ENCODE results near the gene TFPI. TPM values are rescaled to one million over a fixed set of nuclear protein-coding genes. Genes with fewer than 3 reads are reported as not detected.

Gene TFPI
- total RNA-seq, 1 experiment from 2014 or later, result 29.1 TPM

DNA sequence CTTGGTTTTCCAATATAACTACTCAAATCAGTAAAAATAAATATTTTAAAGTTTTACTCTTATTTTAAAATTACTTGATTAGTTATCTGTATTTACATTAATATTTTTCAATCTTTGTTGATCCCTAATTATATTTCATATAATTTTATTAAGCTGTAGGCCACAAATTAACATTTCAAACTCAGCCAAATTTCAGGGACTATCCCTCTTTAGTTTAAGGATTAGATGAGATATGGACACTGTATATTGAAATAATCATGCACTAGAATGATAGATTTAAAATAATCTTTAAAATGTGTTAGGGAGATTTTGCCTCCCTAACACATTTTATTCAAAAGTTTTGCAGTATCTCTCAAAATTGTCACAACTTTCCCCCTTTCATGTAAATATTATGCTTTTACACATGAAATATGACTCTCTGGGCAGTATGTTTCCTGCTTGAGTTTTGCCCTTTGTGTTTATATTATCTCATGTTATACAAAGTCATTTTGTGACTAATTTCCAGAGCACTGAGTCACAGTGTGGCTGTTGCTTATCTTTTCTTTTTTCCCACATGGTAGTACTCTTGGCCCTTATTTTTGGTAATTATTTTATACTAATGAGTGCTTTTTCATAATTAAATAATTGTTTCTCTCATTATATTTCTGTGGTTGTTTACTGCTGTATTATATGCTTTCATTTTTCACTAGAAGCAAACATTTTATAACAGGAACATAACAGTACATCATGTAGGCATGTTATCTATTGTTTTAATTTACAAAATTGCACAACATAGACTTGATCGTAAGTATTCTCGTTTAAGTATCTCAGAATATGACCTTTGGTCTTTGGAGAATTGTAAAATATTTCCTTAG is 1.2 kb downstream of the TFPI start (continued):
- TF ChIP-seq CBX3 (IDR thresholded peaks at IDR 0.05; ENCODE audit: low read depth) (0 out of 2 replicates have a peak, but pooled peaks have one; percentile 27), POLR2A (IDR thresholded peaks at IDR 0.05; ENCODE audit: borderline replicate concordance, extremely low read depth, insufficient read depth, insufficient read length) (no peak), EGR1 (IDR thresholded peaks at IDR 0.05; ENCODE audit: low read depth) (no peak), TCF7L2 (IDR thresholded peaks at IDR 0.05; ENCODE audit: borderline replicate concordance, extremely low read depth, insufficient read depth, insufficient read length) (no peak), RAD21 (IDR thresholded peaks at IDR 0.05; ENCODE audit: low read depth) (no peak), ELF1 (IDR thresholded peaks at IDR 0.05; ENCODE audit: borderline replicate concordance, low read depth) (no peak), YY1 (IDR thresholded peaks at IDR 0.05; ENCODE audit: extremely low read depth, insufficient replicate concordance, low read depth, low read length) (no peak), CEBPB (IDR thresholded peaks at IDR 0.05; ENCODE audit: low read depth) (no peak), JUND (IDR thresholded peaks at IDR 0.05) (peak; percentile 46), EZH2 (IDR thresholded peaks at IDR 0.05) (no peak)
- TF ChIP-seq, protein P1, sequence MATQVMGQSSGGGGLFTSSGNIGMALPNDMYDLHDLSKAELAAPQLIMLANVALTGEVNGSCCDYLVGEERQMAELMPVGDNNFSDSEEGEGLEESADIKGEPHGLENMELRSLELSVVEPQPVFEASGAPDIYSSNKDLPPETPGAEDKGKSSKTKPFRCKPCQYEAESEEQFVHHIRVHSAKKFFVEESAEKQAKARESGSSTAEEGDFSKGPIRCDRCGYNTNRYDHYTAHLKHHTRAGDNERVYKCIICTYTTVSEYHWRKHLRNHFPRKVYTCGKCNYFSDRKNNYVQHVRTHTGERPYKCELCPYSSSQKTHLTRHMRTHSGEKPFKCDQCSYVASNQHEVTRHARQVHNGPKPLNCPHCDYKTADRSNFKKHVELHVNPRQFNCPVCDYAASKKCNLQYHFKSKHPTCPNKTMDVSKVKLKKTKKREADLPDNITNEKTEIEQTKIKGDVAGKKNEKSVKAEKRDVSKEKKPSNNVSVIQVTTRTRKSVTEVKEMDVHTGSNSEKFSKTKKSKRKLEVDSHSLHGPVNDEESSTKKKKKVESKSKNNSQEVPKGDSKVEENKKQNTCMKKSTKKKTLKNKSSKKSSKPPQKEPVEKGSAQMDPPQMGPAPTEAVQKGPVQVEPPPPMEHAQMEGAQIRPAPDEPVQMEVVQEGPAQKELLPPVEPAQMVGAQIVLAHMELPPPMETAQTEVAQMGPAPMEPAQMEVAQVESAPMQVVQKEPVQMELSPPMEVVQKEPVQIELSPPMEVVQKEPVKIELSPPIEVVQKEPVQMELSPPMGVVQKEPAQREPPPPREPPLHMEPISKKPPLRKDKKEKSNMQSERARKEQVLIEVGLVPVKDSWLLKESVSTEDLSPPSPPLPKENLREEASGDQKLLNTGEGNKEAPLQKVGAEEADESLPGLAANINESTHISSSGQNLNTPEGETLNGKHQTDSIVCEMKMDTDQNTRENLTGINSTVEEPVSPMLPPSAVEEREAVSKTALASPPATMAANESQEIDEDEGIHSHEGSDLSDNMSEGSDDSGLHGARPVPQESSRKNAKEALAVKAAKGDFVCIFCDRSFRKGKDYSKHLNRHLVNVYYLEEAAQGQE (IDR thresholded peaks at IDR 0.05; ENCODE audit: low read depth), result no peak
- TF ChIP-seq, protein P2, sequence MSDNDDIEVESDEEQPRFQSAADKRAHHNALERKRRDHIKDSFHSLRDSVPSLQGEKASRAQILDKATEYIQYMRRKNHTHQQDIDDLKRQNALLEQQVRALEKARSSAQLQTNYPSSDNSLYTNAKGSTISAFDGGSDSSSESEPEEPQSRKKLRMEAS (IDR thresholded peaks at IDR 0.05), result peak; percentile 32; the same call in 1 of the 2 replicates
- TF ChIP-seq, protein P3, sequence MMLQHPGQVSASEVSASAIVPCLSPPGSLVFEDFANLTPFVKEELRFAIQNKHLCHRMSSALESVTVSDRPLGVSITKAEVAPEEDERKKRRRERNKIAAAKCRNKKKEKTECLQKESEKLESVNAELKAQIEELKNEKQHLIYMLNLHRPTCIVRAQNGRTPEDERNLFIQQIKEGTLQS (IDR thresholded peaks at IDR 0.05), result no peak

All from HCT116 (cell line).